Measurements from ENCODE around the gene SDCBP2.

The SDCBP2 gene

DNA sequence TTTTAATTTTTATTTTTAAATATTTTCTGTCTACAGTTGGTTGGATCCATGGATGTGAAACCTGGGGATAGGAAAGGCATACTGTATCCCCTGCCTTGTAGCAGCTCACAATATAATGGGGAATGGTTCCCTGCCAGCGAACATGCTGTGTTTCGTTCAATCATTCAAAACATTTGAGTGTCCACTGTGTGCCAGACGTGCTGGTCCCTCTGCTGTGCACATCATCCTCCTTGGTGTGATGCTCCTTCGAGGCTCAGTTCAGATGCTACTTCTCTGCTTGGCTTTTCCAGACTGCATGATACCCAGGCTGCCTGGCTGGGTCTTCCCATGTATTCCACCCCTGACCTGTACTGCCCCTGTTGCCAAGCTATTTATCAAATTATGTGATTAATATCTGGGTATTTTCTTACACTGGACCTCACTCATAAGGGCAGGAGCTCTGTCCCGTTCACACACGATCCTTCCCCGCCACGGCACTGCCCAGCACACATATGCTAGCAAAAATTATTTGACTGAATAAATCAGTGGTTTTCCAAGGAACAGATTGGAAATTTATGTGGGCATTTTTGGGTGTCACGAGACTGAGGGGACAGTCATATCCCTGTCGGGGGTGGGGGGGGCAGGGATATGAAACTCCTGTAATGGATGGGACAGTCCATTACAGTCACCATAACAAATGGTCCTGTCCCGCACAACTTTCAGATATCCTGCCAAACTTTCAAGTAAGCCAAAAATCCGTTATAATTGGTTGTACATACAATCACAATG is 4.9 kb downstream of the SDCBP2 start:
- no peak overlapping the region for H3K4me3 ChIP-seq (ENCODE audit: low read depth, low read length)
- no peak for TF ChIP-seq CTCF (IDR thresholded peaks at IDR 0.05; ENCODE audit: borderline replicate concordance, insufficient read depth, low read depth, low read length)

DNA sequence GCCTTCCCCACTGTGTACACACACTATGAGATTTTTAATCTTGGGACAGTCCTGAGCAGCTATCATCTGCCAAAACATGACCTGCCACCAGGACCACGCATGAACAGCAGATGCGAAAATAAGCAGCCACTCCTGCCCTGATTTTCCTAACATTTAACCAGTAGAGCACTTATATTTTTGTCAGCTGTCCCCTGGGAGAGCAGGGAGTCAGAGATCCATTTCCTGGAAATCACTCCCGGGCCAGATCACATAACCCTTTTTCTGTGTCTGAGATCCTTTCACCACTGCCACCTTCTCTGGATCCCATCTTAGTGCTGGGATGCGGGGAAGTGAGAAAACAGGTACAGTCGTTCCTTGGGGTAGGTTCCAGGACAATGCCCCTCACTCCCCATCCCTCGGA is 5.7 kb downstream of the SDCBP2 start:
- no peak overlapping the region for H3K4me3 ChIP-seq (ENCODE audit: low read depth, low read length)
- no peak for TF ChIP-seq CTCF (IDR thresholded peaks at IDR 0.05; ENCODE audit: borderline replicate concordance, insufficient read depth, low read depth, low read length)

DNA sequence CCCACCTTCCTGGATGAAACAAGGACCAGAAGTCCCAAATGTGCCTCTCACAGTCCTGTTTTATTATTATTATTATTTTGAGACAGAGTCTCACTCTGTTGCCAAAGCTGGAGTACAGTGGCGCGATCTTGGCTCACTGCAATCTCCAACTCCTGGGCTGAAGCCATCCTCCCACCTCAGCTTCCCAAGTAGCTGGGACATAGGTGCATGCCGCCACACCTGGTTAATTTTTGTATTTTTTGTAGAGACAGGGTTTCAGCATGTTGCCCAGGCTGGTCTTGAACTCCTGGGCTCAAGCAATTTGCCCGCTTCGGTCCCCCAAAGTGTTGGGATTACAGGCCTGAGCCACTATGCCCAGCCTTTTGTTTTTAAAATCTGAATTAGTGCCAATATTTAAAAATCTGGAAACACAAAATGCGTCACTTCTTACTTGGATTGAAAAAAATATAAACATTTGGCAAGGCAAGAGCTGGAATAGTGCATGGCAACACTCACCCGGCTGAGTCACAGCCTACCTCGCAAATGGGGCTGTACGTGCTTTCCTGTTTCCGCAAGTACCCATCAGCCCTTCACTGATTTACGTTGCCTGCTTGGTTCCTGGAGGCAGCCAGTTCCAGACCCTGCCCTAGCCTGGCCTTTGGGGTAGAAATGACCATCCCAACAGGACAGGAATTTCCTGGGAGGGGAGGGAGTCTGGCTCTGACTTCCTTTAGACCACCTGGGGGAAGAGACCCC is 6.3 kb downstream of the SDCBP2 start:
- TF ChIP-seq CTCF (IDR thresholded peaks at IDR 0.05; ENCODE audit: borderline replicate concordance, insufficient read depth, low read depth, low read length) = no peak
- H3K4me3 ChIP-seq (ENCODE audit: low read depth, low read length) = no peak overlapping the region

- no peak overlapping the region for H3K4me3 ChIP-seq (ENCODE audit: low read depth, low read length)
- TF ChIP-seq CTCF (IDR thresholded peaks at IDR 0.05; ENCODE audit: borderline replicate concordance, insufficient read depth, low read depth, low read length) = no peak
Measured at GRCh38 chr20:1321654-1321939, 7.3 kb downstream of the SDCBP2 start.

GRCh38 chr20:1320902-1321653 is 7.9 kb downstream of the SDCBP2 start:
- no peak overlapping the region for H3K4me3 ChIP-seq (ENCODE audit: low read depth, low read length)
- TF ChIP-seq CTCF (IDR thresholded peaks at IDR 0.05; ENCODE audit: borderline replicate concordance, insufficient read depth, low read depth, low read length) = no peak

GRCh38 chr20:1320016-1320415 is 8.9 kb downstream of the SDCBP2 start:
- H3K4me3 ChIP-seq (ENCODE audit: low read depth, low read length) = no peak overlapping the region
- TF ChIP-seq CTCF (IDR thresholded peaks at IDR 0.05; ENCODE audit: borderline replicate concordance, insufficient read depth, low read depth, low read length) = no peak

Measured in GM12875 (cell line).